Gastrocnemius medialis (tissue), 4 donors: ENCODE measurements around the gene GULP1. TPM values are rescaled to one million over a fixed set of nuclear protein-coding genes. Genes with fewer than 3 reads are reported as not detected.

Source experiments
- ATAC-seq, 2 donors: fragments of 150-250 bp; one replicate each; pipeline ENCODE4 v1.9.1; 2016
- DNase-seq, 2 donors: peaks; one replicate each; pipeline ENCODE4 v3.0.0-alpha.2; 2019
- H3K27ac ChIP-seq, 4 donors: fragments of 200-600 bp; sonication (generic); 1 replicate in 1 of 4; 2 replicates in 3 of 4; pipeline ENCODE4 v1.5.1; 2016 to 2018; ENCODE audit warnings: mild to moderate bottlenecking in 2 of 4, moderate library complexity in 1 of 4
- H3K27me3 ChIP-seq, 3 donors: fragments of 200-600 bp; sonication (generic) in 2 of 3; 1 replicate in 1 of 3; 2 replicates in 2 of 3; pipeline versions ENCODE4 v1.5.1 to v1.6.0; 2016 to 2019; ENCODE audit warnings: mild to moderate bottlenecking in 1 of 3, moderate library complexity in 1 of 3
- H3K36me3 ChIP-seq, 2 donors: fragments of 200-600 bp; sonication (generic) in 1 of 2; one replicate each; pipeline ENCODE4 v1.5.1; 2017 to 2018
- H3K4me1 ChIP-seq, 2 donors: fragments of 200-600 bp; sonication (generic) in 1 of 2; one replicate each; pipeline ENCODE4 v1.5.1; 2016 to 2017; ENCODE audit warnings: mild to moderate bottlenecking in 2 of 2
- H3K4me3 ChIP-seq, 4 donors: fragments of 200-600 bp; sonication (generic) in 3 of 4; 1 replicate in 1 of 4; 2 replicates in 3 of 4; pipeline ENCODE4 v1.5.1; 2016 to 2019; ENCODE audit warnings: mild to moderate bottlenecking in 2 of 4
- H3K9me3 ChIP-seq, 3 donors: fragments of 200-600 bp; sonication (generic) in 2 of 3; 1 replicate in 1 of 3; 2 replicates in 2 of 3; pipeline ENCODE4 v1.5.1; 2016 to 2019
- CTCF ChIP-seq, 5 experiments: fragments of 450-650 bp in 3 of 5; fragments of 200-600 bp in 2 of 5; sonication (generic) in 2 of 5; IDR thresholded peaks in 4 of 5; conservative IDR thresholded peaks in 1 of 5; 1 replicate in 4 of 5; 2 replicates in 1 of 5; pipeline ENCODE4 v1.5.1; 2016 to 2019; ENCODE audit warnings: antibody characterized with exemption in 5 of 5, mild to moderate bottlenecking in 3 of 5, moderate library complexity in 3 of 5
- POLR2A ChIP-seq, 2 donors: fragments of 450-650 bp; IDR thresholded peaks; one replicate each; pipeline ENCODE4 v1.6.1; 2017; ENCODE audit warnings: antibody characterized with exemption in 2 of 2, mild to moderate bottlenecking in 2 of 2, moderate library complexity in 2 of 2
- in situ Hi-C, 4 donors: fragments of 200-750 bp; cut with MboI; loops; one replicate each; pipeline versions ENCODE4 v1.15.0 to v1.8.0; 2017; ENCODE audit warnings: low sequenced_read_pairs in 4 of 4
- intact Hi-C: fragments of 100-400 bp; cut with DNase I; formaldehyde crosslinking; loops from one replicate; pipeline ENCODE4 v1.15.1; 2023; ENCODE audit warnings: low total_unique reads
- total RNA-seq, 4 donors: library from RNA; depleted of rRNA; stranded (reverse); fragments of >200 nt; gene quantifications; one replicate each; pipeline versions ENCODE4 v1.1.0 to v1.2.3, GENCODE V29; 2016

Gene GULP1
- total RNA-seq, 4 donors from 2014 or later: 7.3 to 16.4 (median 12.1) TPM

- Histone ChIP-seq H3K9me3 (no peaks in the 10 kb centered on the region), H3K27me3 (no peaks in the 10 kb centered on the region), H3K4me1 (peaks cover 0 to 6% of the 10 kb centered on the region in 2 donors), H3K4me3 (no peak overlapping the region), H3K36me3 (no peaks in the 10 kb centered on the region), H3K27ac (no peak overlapping the region)
- in situ Hi-C loops (no loop called here), intact Hi-C loops (no loop called here)
- no peak for DNase-seq
- TF ChIP-seq POLR2A (IDR thresholded peaks at IDR 0.05) (no peak), CTCF (IDR thresholded peaks at IDR 0.05 in 4 of 5, conservative IDR thresholded peaks at IDR 0.05 in 1 of 5) (no peak)
- ATAC-seq: no peak
These were observed 189.8 kb downstream of the GULP1 start for GRCh38 chr2:188481474-188481873.

DNA sequence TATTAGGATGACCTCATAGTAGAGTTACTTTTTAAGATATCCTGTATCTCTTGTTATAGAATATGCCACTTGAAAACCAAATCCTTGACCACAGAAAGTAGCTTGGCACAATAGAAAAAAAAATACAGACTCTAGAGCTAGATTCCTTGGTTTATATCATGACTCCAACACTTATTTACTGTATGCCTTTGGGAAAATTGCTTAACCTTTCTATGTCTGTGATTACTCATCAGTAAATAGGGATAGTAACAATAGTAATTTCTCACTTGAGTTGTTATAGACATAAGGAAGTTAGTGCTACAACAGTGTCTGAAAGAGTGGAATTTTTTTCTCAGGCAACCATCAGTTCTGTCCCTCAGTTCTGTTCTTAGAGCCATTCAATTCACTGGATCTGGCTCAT is 193.8 kb downstream of the GULP1 start:
- in situ Hi-C loops (no loop called here), intact Hi-C loops (no loop called here)
- H3K9me3 ChIP-seq: no peaks in the 10 kb centered on the region
- no peak for TF ChIP-seq POLR2A (IDR thresholded peaks at IDR 0.05)
- TF ChIP-seq CTCF (IDR thresholded peaks at IDR 0.05 in 4 of 5, conservative IDR thresholded peaks at IDR 0.05 in 1 of 5): no peak
- H3K4me3 ChIP-seq: no peak overlapping the region
- no peak for ATAC-seq
- no peaks in the 10 kb centered on the region for H3K27me3 ChIP-seq
- no peak overlapping the region for H3K27ac ChIP-seq
- no peaks in the 10 kb centered on the region for H3K4me1 ChIP-seq
- DNase-seq: no peak
- no peaks in the 10 kb centered on the region for H3K36me3 ChIP-seq

DNA sequence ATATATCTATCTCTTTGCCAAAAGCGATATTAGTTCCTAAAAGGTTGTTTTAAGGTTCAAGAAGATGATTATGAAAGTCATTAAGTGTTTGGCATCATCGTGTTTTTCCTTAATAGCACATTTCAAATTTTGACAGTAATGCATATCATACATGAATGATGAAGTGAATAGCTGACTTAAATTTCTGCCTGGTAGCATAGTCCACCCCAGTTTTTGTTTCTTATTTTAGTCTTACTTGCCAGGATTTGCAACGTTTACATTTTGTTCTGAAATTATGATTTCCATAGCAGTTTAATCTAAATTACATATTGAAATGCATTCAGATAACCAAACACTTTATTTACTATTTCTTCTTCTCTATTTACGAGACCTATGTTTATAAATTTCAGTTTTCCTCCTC is 201.1 kb downstream of the GULP1 start:
- Histone ChIP-seq H3K27ac (no peak overlapping the region), H3K36me3 (no peaks in the 10 kb centered on the region), H3K27me3 (no peaks in the 10 kb centered on the region), H3K4me3 (no peak overlapping the region), H3K4me1 (no peaks in the 10 kb centered on the region), H3K9me3 (no peaks in the 10 kb centered on the region)
- no peak for ATAC-seq
- in situ Hi-C loops (no loop called here), intact Hi-C loops (no loop called here)
- DNase-seq: no peak
- TF ChIP-seq CTCF (IDR thresholded peaks at IDR 0.05 in 4 of 5, conservative IDR thresholded peaks at IDR 0.05 in 1 of 5) (no peak), POLR2A (IDR thresholded peaks at IDR 0.05) (no peak)

- Histone ChIP-seq H3K27me3 (no peaks in the 10 kb centered on the region), H3K27ac (no peak overlapping the region), H3K9me3 (no peaks in the 10 kb centered on the region), H3K4me1 (no peaks in the 10 kb centered on the region), H3K4me3 (no peak overlapping the region), H3K36me3 (no peaks in the 10 kb centered on the region)
- no peak for DNase-seq
- intact Hi-C loops: no loop called here
- ATAC-seq: no peak
- TF ChIP-seq POLR2A (IDR thresholded peaks at IDR 0.05) (no peak), CTCF (IDR thresholded peaks at IDR 0.05 in 4 of 5, conservative IDR thresholded peaks at IDR 0.05 in 1 of 5) (no peak)
- in situ Hi-C loops: no loop called here
These were observed 203.2 kb downstream of the GULP1 start for GRCh38 chr2:188494906-188495305.

- Histone ChIP-seq H3K27ac (no peak overlapping the region), H3K9me3 (no peaks in the 10 kb centered on the region), H3K4me3 (no peak overlapping the region), H3K27me3 (no peaks in the 10 kb centered on the region), H3K4me1 (no peaks in the 10 kb centered on the region), H3K36me3 (no peaks in the 10 kb centered on the region)
- DNase-seq: no peak
- in situ Hi-C loops: no loop called here
- no peak for TF ChIP-seq CTCF (IDR thresholded peaks at IDR 0.05 in 4 of 5, conservative IDR thresholded peaks at IDR 0.05 in 1 of 5)
- TF ChIP-seq POLR2A (IDR thresholded peaks at IDR 0.05): no peak
- intact Hi-C loops: no loop called here
- ATAC-seq: no peak
These were observed 204.3 kb downstream of the GULP1 start for GRCh38 chr2:188495969-188496431.
